Breast epithelium (tissue), 4 donors: Measurements from ENCODE around the gene ZNF729. TPM values are rescaled to one million over a fixed set of nuclear protein-coding genes. Genes with fewer than 3 reads are reported as not detected.

Source experiments
- DNase-seq, 2 donors: peaks; one replicate each; pipeline ENCODE4 v3.0.0-alpha.2; 2019; ENCODE audit warnings: low spot score in 2 of 2
- H3K27ac ChIP-seq, 2 donors: fragments of 200-600 bp; sonication (generic) in 1 of 2; one replicate each; pipeline ENCODE4 v1.5.1; 2016 to 2019; ENCODE audit warnings: mild to moderate bottlenecking in 1 of 2
- H3K27me3 ChIP-seq, 2 donors: fragments of 200-600 bp; sonication (generic) in 1 of 2; one replicate each; pipeline versions ENCODE4 v1.5.1 to v1.6.0; 2017 to 2019; ENCODE audit warnings: control low read depth in 1 of 2, mild to moderate bottlenecking in 1 of 2
- H3K36me3 ChIP-seq: fragments of 200-600 bp; one replicate; pipeline ENCODE4 v1.5.1; 2019
- H3K4me1 ChIP-seq, 2 donors: fragments of 200-600 bp; sonication (generic); one replicate each; pipeline ENCODE4 v1.5.1; 2016 to 2019; ENCODE audit warnings: control low read depth in 1 of 2
- H3K4me3 ChIP-seq, 3 donors: fragments of 200-600 bp; sonication (generic); 1 replicate in 2 of 3; 2 replicates in 1 of 3; pipeline ENCODE4 v1.5.1; 2016 to 2019; ENCODE audit warnings: mild to moderate bottlenecking in 3 of 3, moderate library complexity in 2 of 3
- H3K9me3 ChIP-seq, 2 donors: fragments of 200-600 bp; sonication (generic) in 1 of 2; one replicate each; pipeline ENCODE4 v1.5.1; 2016 to 2019; ENCODE audit warnings: control low read depth in 1 of 2
- CTCF ChIP-seq, 3 donors: fragments of 450-650 bp; IDR thresholded peaks; one replicate each; pipeline ENCODE4 v1.5.1; 2016 to 2017; ENCODE audit warnings: antibody characterized with exemption in 3 of 3, mild to moderate bottlenecking in 3 of 3, moderate library complexity in 3 of 3
- POLR2A ChIP-seq: fragments of 450-650 bp; IDR thresholded peaks from one replicate; pipeline ENCODE4 v1.6.1; 2016; ENCODE audit warnings: antibody characterized with exemption, mild to moderate bottlenecking, moderate library complexity
- POLR2AphosphoS5 ChIP-seq, 3 donors: sonication (generic); formaldehyde crosslinking; IDR thresholded peaks; one replicate each; pipeline ENCODE4 v1.6.1; 2017; ENCODE audit warnings: antibody characterized with exemption in 3 of 3
- intact Hi-C: fragments of 100-400 bp; cut with DNase I; formaldehyde crosslinking; loops from one replicate; pipeline ENCODE4 v1.15.1; 2023; ENCODE audit warnings: low total_unique reads
- total RNA-seq, 3 donors: library from RNA; depleted of rRNA; stranded (reverse); fragments of >200 nt; gene quantifications; one replicate each; pipeline ENCODE4 v1.1.0, GENCODE V29; 2016

The ZNF729 gene
- total RNA-seq, result under 1 TPM in 1 of 3 donors, not detected in 2; 0.73 TPM

GRCh38 chr19:22286151-22286810 is at the start of gene ZNF729:
Gene ZNF729, plus strand, starts transcription at chr19:22286441. Its CDS starts 85 bp downstream, at chr19:22286526.
- TF ChIP-seq POLR2A (no peak), CTCF (IDR thresholded peaks at IDR 0.05) (no peak), POLR2AphosphoS5 (IDR thresholded peaks at IDR 0.05) (no peak)
- no peak within 1 kb of the TSS for H3K27ac ChIP-seq
- no peaks in the 10 kb centered on the region for H3K27me3 ChIP-seq
- intact Hi-C loops, result no loop called here
- H3K36me3 ChIP-seq, result no peaks in the 10 kb centered on the region
- peak within 1 kb of the TSS in 2 of 3 donors; percentile 22 to 52 for H3K4me3 ChIP-seq
- H3K9me3 ChIP-seq, result peaks cover 0 to 9% of the 10 kb centered on the region in 2 donors
- DNase-seq, result peak; percentile 58 to 69
- no peaks in the 10 kb centered on the region for H3K4me1 ChIP-seq

GRCh38 chr19:22256856-22257255 is 29.4 kb upstream of the ZNF729 start:
- Histone ChIP-seq H3K4me3 (no peak overlapping the region), H3K9me3 (peaks cover 5 to 7% of the 10 kb centered on the region in 2 donors), H3K27ac (no peak overlapping the region), H3K4me1 (no peaks in the 10 kb centered on the region), H3K27me3 (no peaks in the 10 kb centered on the region), H3K36me3 (no peaks in the 10 kb centered on the region)
- intact Hi-C loops, result no loop called here
- no peak for DNase-seq
- TF ChIP-seq CTCF (IDR thresholded peaks at IDR 0.05), result no peak
- no peak for TF ChIP-seq POLR2AphosphoS5 (IDR thresholded peaks at IDR 0.05)
- TF ChIP-seq POLR2A, result no peak

GRCh38 chr19:22257381-22257780 is 28.9 kb upstream of the ZNF729 start:
- intact Hi-C loops, result no loop called here
- Histone ChIP-seq H3K27me3 (no peaks in the 10 kb centered on the region), H3K4me3 (no peak overlapping the region), H3K4me1 (no peaks in the 10 kb centered on the region), H3K27ac (no peak overlapping the region), H3K9me3 (peaks cover 6 to 7% of the 10 kb centered on the region in 2 donors), H3K36me3 (no peaks in the 10 kb centered on the region)
- TF ChIP-seq POLR2A (no peak), POLR2AphosphoS5 (IDR thresholded peaks at IDR 0.05) (no peak), CTCF (IDR thresholded peaks at IDR 0.05) (no peak)
- DNase-seq, result no peak

GRCh38 chr19:22257916-22258315 is 28.3 kb upstream of the ZNF729 start:
- TF ChIP-seq CTCF (IDR thresholded peaks at IDR 0.05) (no peak), POLR2A (no peak), POLR2AphosphoS5 (IDR thresholded peaks at IDR 0.05) (no peak)
- no peaks in the 10 kb centered on the region for H3K27me3 ChIP-seq
- no peaks in the 10 kb centered on the region for H3K4me1 ChIP-seq
- no peak overlapping the region for H3K27ac ChIP-seq
- no peaks in the 10 kb centered on the region for H3K36me3 ChIP-seq
- H3K9me3 ChIP-seq, result peaks cover 6 to 7% of the 10 kb centered on the region in 2 donors
- no peak for DNase-seq
- intact Hi-C loops, result no loop called here
- no peak overlapping the region for H3K4me3 ChIP-seq

- Histone ChIP-seq H3K27me3 (no peaks in the 10 kb centered on the region), H3K4me1 (no peaks in the 10 kb centered on the region), H3K36me3 (no peaks in the 10 kb centered on the region), H3K27ac (no peak overlapping the region), H3K4me3 (no peak overlapping the region), H3K9me3 (peaks cover 7 to 9% of the 10 kb centered on the region in 2 donors)
- intact Hi-C loops, result no loop called here
- no peak for DNase-seq
- TF ChIP-seq CTCF (IDR thresholded peaks at IDR 0.05), result no peak
- TF ChIP-seq POLR2A, result no peak
- no peak for TF ChIP-seq POLR2AphosphoS5 (IDR thresholded peaks at IDR 0.05)
Observed at GRCh38 chr19:22260499-22260898, 25.7 kb upstream of the ZNF729 start.
